ENCODE data around the gene GADD45G.

Gene GADD45G

DNA sequence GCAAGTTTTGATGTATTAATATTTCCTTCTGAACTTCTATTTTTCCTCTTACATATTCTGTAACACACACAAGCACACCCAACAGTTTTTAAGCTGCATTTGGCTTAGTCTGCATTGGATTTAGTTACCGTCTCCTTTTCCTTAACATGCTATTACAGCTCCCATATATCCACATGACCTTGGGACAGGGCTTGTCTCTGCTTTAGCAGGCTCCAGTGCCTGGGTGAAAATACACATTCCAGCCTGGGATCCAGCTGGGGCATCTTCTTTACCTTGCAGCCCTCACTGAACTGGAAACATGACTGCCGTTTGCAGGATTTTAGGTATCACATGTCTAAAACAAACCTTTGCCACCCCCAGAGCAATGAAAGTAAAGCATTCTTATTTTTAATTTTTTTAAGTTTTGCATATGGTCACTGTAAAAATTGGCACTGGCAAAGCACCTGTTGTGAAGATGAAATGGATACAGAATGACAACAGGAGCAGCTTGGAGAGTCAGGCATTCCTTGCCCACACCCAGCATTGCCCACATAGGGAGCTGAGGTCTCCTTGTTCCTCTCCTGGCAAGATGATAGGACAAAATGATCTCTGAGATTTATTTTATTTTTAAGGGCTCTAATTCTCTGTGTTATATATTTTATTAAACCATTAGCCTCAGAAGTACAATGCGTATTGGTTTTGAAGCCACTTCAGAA is 4.0 kb downstream of the GADD45G start (continued):
- TF ChIP-seq ZNF565 (CRISPR knock-in tag; conservative IDR thresholded peaks at IDR 0.05; ENCODE audit: low read depth) (no peak), ZC3H10 (CRISPR knock-in tag; IDR thresholded peaks at IDR 0.05) (no peak), TCF4 (CRISPR knock-in tag; IDR thresholded peaks at IDR 0.05; ENCODE audit: borderline replicate concordance) (no peak), BACH2 (CRISPR knock-in tag; IDR thresholded peaks at IDR 0.05; ENCODE audit: borderline replicate concordance) (no peak), PPARA (CRISPR knock-in tag; IDR thresholded peaks at IDR 0.05; ENCODE audit: borderline replicate concordance) (no peak)
- TF ChIP-seq, protein P1, sequence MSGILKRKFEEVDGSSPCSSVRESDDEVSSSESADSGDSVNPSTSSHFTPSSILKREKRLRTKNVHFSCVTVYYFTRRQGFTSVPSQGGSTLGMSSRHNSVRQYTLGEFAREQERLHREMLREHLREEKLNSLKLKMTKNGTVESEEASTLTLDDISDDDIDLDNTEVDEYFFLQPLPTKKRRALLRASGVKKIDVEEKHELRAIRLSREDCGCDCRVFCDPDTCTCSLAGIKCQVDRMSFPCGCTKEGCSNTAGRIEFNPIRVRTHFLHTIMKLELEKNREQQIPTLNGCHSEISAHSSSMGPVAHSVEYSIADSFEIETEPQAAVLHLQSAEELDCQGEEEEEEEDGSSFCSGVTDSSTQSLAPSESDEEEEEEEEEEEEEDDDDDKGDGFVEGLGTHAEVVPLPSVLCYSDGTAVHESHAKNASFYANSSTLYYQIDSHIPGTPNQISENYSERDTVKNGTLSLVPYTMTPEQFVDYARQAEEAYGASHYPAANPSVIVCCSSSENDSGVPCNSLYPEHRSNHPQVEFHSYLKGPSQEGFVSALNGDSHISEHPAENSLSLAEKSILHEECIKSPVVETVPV (CRISPR knock-in tag; IDR thresholded peaks at IDR 0.05) = no peak

DNA sequence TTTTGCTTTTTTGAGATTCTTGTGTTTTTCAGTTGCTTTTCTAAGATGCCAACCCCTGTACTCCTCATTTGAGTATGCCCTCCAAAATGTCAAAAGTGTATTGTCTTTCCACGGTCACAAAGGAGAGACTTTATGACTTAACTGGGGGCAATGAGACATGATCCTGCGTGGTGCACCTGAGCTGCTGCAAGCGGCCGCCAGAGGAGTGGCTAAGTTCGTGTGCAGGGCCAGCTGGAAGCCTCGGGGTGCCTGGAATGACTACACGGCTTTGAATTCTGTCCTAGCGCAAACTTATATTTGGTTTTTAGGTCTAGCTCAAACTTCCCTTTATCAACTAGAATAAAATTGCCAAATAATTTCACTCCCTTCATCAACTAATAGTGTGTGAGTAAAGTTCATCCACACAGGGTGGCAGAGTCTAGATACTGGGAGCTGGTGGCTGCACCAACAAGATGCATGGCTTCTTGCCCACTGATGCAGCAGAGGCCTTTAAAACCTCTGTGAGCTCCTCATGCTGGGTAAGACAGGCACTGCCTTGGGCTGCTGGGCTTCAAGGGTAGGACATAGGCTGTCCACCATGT is 4.7 kb downstream of the GADD45G start:
- ATAC-seq = no peak

More for the DNA sequence above, 4.7 kb downstream of the GADD45G start:
- TF ChIP-seq ESRRG (CRISPR knock-in tag; IDR thresholded peaks at IDR 0.05) (no peak), PPARA (CRISPR knock-in tag; IDR thresholded peaks at IDR 0.05; ENCODE audit: borderline replicate concordance) (no peak), ARNTL (CRISPR knock-in tag; IDR thresholded peaks at IDR 0.05; ENCODE audit: borderline replicate concordance, low read depth) (no peak), ZNF8 (CRISPR knock-in tag; IDR thresholded peaks at IDR 0.05) (no peak), ZNF70 (CRISPR knock-in tag; IDR thresholded peaks at IDR 0.05) (no peak), ZFP30 (CRISPR knock-in tag; IDR thresholded peaks at IDR 0.05) (no peak), RARB (CRISPR knock-in tag; IDR thresholded peaks at IDR 0.05) (no peak), ZFP3 (CRISPR knock-in tag; IDR thresholded peaks at IDR 0.05) (no peak), ISL1 (CRISPR knock-in tag; IDR thresholded peaks at IDR 0.05) (no peak), TCF4 (CRISPR knock-in tag; IDR thresholded peaks at IDR 0.05; ENCODE audit: borderline replicate concordance) (no peak), ZC3H10 (CRISPR knock-in tag; IDR thresholded peaks at IDR 0.05) (no peak), CSDC2 (CRISPR knock-in tag; IDR thresholded peaks at IDR 0.05) (no peak)
- TF ChIP-seq, protein P2, sequence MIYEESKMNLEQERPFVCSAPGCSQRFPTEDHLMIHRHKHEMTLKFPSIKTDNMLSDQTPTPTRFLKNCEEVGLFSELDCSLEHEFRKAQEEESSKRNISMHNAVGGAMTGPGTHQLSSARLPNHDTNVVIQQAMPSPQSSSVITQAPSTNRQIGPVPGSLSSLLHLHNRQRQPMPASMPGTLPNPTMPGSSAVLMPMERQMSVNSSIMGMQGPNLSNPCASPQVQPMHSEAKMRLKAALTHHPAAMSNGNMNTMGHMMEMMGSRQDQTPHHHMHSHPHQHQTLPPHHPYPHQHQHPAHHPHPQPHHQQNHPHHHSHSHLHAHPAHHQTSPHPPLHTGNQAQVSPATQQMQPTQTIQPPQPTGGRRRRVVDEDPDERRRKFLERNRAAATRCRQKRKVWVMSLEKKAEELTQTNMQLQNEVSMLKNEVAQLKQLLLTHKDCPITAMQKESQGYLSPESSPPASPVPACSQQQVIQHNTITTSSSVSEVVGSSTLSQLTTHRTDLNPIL (CRISPR knock-in tag; IDR thresholded peaks at IDR 0.05; ENCODE audit: low read depth) = no peak
- TF ChIP-seq, protein P3, sequence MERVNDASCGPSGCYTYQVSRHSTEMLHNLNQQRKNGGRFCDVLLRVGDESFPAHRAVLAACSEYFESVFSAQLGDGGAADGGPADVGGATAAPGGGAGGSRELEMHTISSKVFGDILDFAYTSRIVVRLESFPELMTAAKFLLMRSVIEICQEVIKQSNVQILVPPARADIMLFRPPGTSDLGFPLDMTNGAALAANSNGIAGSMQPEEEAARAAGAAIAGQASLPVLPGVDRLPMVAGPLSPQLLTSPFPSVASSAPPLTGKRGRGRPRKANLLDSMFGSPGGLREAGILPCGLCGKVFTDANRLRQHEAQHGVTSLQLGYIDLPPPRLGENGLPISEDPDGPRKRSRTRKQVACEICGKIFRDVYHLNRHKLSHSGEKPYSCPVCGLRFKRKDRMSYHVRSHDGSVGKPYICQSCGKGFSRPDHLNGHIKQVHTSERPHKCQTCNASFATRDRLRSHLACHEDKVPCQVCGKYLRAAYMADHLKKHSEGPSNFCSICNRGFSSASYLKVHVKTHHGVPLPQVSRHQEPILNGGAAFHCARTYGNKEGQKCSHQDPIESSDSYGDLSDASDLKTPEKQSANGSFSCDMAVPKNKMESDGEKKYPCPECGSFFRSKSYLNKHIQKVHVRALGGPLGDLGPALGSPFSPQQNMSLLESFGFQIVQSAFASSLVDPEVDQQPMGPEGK (CRISPR knock-in tag; IDR thresholded peaks at IDR 0.05; ENCODE audit: borderline replicate concordance) = no peak
- TF ChIP-seq, protein P1 (CRISPR knock-in tag; IDR thresholded peaks at IDR 0.05) = no peak
- TF ChIP-seq, protein P4, sequence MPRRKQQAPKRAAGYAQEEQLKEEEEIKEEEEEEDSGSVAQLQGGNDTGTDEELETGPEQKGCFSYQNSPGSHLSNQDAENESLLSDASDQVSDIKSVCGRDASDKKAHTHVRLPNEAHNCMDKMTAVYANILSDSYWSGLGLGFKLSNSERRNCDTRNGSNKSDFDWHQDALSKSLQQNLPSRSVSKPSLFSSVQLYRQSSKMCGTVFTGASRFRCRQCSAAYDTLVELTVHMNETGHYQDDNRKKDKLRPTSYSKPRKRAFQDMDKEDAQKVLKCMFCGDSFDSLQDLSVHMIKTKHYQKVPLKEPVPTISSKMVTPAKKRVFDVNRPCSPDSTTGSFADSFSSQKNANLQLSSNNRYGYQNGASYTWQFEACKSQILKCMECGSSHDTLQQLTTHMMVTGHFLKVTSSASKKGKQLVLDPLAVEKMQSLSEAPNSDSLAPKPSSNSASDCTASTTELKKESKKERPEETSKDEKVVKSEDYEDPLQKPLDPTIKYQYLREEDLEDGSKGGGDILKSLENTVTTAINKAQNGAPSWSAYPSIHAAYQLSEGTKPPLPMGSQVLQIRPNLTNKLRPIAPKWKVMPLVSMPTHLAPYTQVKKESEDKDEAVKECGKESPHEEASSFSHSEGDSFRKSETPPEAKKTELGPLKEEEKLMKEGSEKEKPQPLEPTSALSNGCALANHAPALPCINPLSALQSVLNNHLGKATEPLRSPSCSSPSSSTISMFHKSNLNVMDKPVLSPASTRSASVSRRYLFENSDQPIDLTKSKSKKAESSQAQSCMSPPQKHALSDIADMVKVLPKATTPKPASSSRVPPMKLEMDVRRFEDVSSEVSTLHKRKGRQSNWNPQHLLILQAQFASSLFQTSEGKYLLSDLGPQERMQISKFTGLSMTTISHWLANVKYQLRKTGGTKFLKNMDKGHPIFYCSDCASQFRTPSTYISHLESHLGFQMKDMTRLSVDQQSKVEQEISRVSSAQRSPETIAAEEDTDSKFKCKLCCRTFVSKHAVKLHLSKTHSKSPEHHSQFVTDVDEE (CRISPR knock-in tag; IDR thresholded peaks at IDR 0.05) = no peak
- TF ChIP-seq, protein P5, sequence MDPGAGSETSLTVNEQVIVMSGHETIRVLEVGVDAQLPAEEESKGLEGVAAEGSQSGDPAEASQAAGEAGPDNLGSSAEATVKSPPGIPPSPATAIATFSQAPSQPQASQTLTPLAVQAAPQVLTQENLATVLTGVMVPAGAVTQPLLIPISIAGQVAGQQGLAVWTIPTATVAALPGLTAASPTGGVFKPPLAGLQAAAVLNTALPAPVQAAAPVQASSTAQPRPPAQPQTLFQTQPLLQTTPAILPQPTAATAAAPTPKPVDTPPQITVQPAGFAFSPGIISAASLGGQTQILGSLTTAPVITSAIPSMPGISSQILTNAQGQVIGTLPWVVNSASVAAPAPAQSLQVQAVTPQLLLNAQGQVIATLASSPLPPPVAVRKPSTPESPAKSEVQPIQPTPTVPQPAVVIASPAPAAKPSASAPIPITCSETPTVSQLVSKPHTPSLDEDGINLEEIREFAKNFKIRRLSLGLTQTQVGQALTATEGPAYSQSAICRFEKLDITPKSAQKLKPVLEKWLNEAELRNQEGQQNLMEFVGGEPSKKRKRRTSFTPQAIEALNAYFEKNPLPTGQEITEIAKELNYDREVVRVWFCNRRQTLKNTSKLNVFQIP (CRISPR knock-in tag; IDR thresholded peaks at IDR 0.05; ENCODE audit: borderline replicate concordance, low read depth) = no peak

Measured in SK-N-SH treated with all-trans-retinoic acid at 6 μM for 48 hours (cell line).